GM23248 (cell line): ENCODE results near the gene PPFIBP2. TPM values are rescaled to one million over a fixed set of nuclear protein-coding genes. Genes with fewer than 3 reads are reported as not detected.
"Not testable (repeated sequence)": the region's sequence is repeated elsewhere in the genome, so short reads cannot be mapped to it uniquely, and the experiment has no call there.

Experiments used
- DNase-seq: peaks from one replicate; pipeline ENCODE4 v3.0.0-alpha.2; 2015
- H2AFZ ChIP-seq: fragments of 200-600 bp; sonication (generic); 2 replicates; pipeline ENCODE4 v1.6.1; 2016; ENCODE audit warnings: antibody characterized with exemption
- H3F3A ChIP-seq: fragments of 200-600 bp; sonication (generic); 2 replicates; pipeline ENCODE4 v1.6.1; 2016; ENCODE audit warnings: mild to moderate bottlenecking, antibody characterized with exemption, mixed run types; ENCODE audit not compliant: insufficient read depth
- H3K27ac ChIP-seq: fragments of 200-600 bp; sonication (generic); 2 replicates; pipeline ENCODE4 v1.5.1; 2016; ENCODE audit warnings: mild to moderate bottlenecking
- H3K27me3 ChIP-seq: fragments of 200-600 bp; sonication (generic); replicated peaks from 2 replicates; pipeline ENCODE4 v1.6.1; 2016; ENCODE audit warnings: mild to moderate bottlenecking; ENCODE audit not compliant: insufficient read depth
- H3K36me3 ChIP-seq: fragments of 200-600 bp; sonication (generic); 2 replicates; pipeline ENCODE4 v1.6.1; 2016; ENCODE audit warnings: low read depth, mild to moderate bottlenecking
- H3K4me1 ChIP-seq: fragments of 200-600 bp; sonication (generic); 2 replicates; pipeline ENCODE4 v1.6.1; 2016; ENCODE audit warnings: mild to moderate bottlenecking; ENCODE audit not compliant: insufficient read depth
- H3K4me2 ChIP-seq: fragments of 200-600 bp; sonication (generic); one replicate; pipeline ENCODE4 v1.6.1; 2016; ENCODE audit warnings: mild to moderate bottlenecking; ENCODE audit not compliant: unreplicated experiment
- H3K4me3 ChIP-seq: fragments of 200-600 bp; sonication (generic); 2 replicates; pipeline ENCODE4 v1.5.1; 2016; ENCODE audit warnings: mild to moderate bottlenecking
- H3K79me2 ChIP-seq: fragments of 200-600 bp; sonication (generic); 2 replicates; pipeline ENCODE4 v1.6.1; 2016; ENCODE audit warnings: mild to moderate bottlenecking; ENCODE audit not compliant: insufficient read depth
- H3K9ac ChIP-seq: fragments of 200-600 bp; sonication (generic); 2 replicates; pipeline ENCODE4 v1.6.1; 2016; ENCODE audit warnings: mild to moderate bottlenecking
- H3K9me2 ChIP-seq: fragments of 200-600 bp; sonication (generic); 2 replicates; pipeline ENCODE4 v1.6.1; 2016; ENCODE audit warnings: mixed run types, mild to moderate bottlenecking, moderate library complexity; ENCODE audit not compliant: insufficient read depth
- H3K9me3 ChIP-seq: fragments of 200-600 bp; sonication (generic); one replicate; pipeline ENCODE4 v1.6.1; 2017; ENCODE audit warnings: low read depth
- H4K20me1 ChIP-seq: fragments of 200-600 bp; sonication (generic); 2 replicates; pipeline ENCODE4 v1.6.0; 2016; ENCODE audit not compliant: insufficient read depth
- EZH2 ChIP-seq: fragments of 200-600 bp; sonication (generic); IDR thresholded peaks from 2 replicates; pipeline ENCODE4 v1.6.1; 2018; ENCODE audit warnings: antibody characterized with exemption, mild to moderate bottlenecking; ENCODE audit not compliant: insufficient read depth, poor library complexity, severe bottlenecking
- EZH2phosphoT487 ChIP-seq: fragments of 200-600 bp; sonication (generic); IDR thresholded peaks from 2 replicates; pipeline ENCODE4 v1.6.1; 2018; ENCODE audit warnings: antibody characterized with exemption, moderate library complexity, mild to moderate bottlenecking, low read depth; ENCODE audit not compliant: insufficient read depth
- WGBS, 2 experiments: methylation state at CpG; one replicate each; pipeline ENCODE4 v1.1.6; 2015 to 2017; ENCODE audit warnings: low lambda C conversion rate in 2 of 2, low coverage in 1 of 2; ENCODE audit errors: missing lambda C conversion rate in 2 of 2; 5-methylcytosine and 5-hydroxymethylcytosine counted together
- in situ Hi-C: fragments of 300-500 bp; cut with MboI; formaldehyde crosslinking; loops from 2 replicates; pipeline ENCODE4 v1.15.0; 2020
- polyA plus RNA-seq: library from polyadenylated mRNA; unstranded; fragments of >200 nt; fragmentation: Nextera tagmentation; extraction: Ambion mirVana; gene quantifications from 2 replicates; pipeline ENCODE4 v1.2.1, GENCODE V29; 2016
- total RNA-seq: library from RNA; depleted of rRNA; stranded (reverse); fragments of >200 nt; shearing (Covaris generic); gene quantifications from 2 replicates; pipeline ENCODE4 v1.2.3, GENCODE V29; 2014

Gene PPFIBP2
- total and polyA plus RNA-seq, 2 experiments from 2014 or later = 4.1 to 5.9 TPM

DNA sequence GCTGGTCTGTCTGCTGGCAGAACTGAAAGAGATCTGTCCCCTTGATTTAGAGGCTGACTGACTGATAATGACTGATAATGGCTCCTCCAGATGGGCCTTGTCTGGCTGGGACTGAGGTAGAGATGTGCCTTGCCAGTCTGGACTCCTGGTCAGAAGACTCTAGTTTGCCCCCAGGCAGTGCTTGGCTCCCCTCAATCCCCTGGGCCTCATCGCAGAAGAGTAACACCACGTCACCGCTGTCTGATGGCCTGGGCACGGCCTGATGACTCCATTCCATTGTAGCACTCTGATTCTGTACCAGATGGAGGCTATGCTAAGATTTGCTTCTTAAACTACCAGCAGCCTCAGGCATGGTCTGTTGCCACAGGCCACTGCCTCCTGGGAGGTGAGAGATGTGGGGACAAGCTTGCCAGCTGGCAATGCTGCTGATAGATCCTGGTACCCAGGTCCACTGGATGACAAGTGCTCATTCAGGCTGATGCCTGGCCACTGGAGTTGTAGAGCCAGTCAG, 140.5 kb downstream of the PPFIBP2 start:
- H3K4me3 ChIP-seq = no peak overlapping the region
- no peaks in the 10 kb centered on the region for H3K9me2 ChIP-seq
- no peak overlapping the region for H2AFZ ChIP-seq
- H3F3A ChIP-seq = no peaks in the 10 kb centered on the region
- DNase-seq = no peak
- no peaks in the 10 kb centered on the region for H3K79me2 ChIP-seq
- H3K27me3 ChIP-seq = no peaks in the 10 kb centered on the region
- TF ChIP-seq EZH2phosphoT487 (no peak), EZH2 (no peak)
- H3K27ac ChIP-seq = no peak overlapping the region
- H4K20me1 ChIP-seq = no peaks in the 10 kb centered on the region
- no peaks in the 10 kb centered on the region for H3K36me3 ChIP-seq
- in situ Hi-C loops = loop anchor here (5.0 kb wide), 1 partner anchor 82 kb away; no protein-coding TSS in a partner anchor
- H3K4me1 ChIP-seq = no peaks in the 10 kb centered on the region
- H3K9ac ChIP-seq = no peak overlapping the region
- no peaks in the 10 kb centered on the region for H3K9me3 ChIP-seq
- no peak overlapping the region for H3K4me2 ChIP-seq
- WGBS, 2 experiments = 81 to 86% methylated on average over 4 of the region's 4 CpGs

GRCh38 chr11:7655253-7656217, 141.7 kb downstream of the PPFIBP2 start:
- Histone ChIP-seq H3F3A (no peaks in the 10 kb centered on the region), H3K79me2 (no peaks in the 10 kb centered on the region), H4K20me1 (no peaks in the 10 kb centered on the region), H3K9me2 (no peaks in the 10 kb centered on the region), H3K9ac (no peak overlapping the region), H3K27me3 (no peaks in the 10 kb centered on the region), H2AFZ (no peak overlapping the region), H3K4me2 (no peak overlapping the region), H3K4me1 (no peaks in the 10 kb centered on the region), H3K9me3 (no peaks in the 10 kb centered on the region), H3K36me3 (no peaks in the 10 kb centered on the region), H3K27ac (no peak overlapping the region), H3K4me3 (no peak overlapping the region)
- DNase-seq = no peak
- WGBS, 2 experiments = 73 to 77% methylated on average over 14 of the region's 14 CpGs
- in situ Hi-C loops = no loop called here
- TF ChIP-seq EZH2 (no peak), EZH2phosphoT487 (no peak)

GRCh38 chr11:7656704-7657103, 142.9 kb downstream of the PPFIBP2 start:
- 78 to 82% methylated on average over 11 of the region's 11 CpGs for WGBS, 2 experiments

DNA sequence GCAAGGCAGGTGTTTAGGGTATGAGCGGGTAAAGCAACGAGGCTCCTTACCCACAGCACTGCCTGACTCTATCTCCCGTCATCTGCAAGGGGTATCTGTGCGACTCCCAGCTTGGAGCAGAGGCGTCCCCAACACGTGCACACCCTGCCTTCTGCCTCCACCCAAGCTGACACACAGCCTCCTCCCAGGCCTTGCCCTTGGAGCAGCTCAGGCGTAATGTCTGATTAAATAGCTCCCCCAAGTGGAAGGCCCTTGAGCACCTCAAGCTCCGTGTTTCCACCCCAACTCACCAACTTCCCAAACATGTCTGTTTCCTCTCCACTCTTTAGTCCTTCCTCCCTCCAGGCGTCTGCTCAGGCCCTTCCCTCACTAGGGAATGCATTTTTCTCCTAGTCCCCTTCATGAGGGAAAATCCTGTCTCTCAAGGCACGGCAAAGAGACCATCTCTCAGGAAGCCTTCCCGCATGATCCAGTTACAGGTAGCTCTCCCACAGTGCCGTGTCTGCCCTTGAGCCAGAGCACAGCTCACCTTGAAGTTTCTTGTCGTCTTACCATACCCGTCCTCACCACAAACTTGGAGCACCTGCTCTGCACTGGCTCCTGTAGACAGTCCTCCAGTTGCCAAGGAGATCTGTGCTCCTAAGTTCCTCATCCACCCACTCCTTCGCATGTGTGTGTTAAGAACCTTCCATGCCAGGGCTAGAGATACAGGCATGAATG, 143.7 kb downstream of the PPFIBP2 start:
- TF ChIP-seq EZH2 (no peak), EZH2phosphoT487 (no peak)
- no peak overlapping the region for H3K27ac ChIP-seq
- H3K9ac ChIP-seq = no peak overlapping the region
- H3K79me2 ChIP-seq = no peaks in the 10 kb centered on the region
- no peaks in the 10 kb centered on the region for H3K9me2 ChIP-seq
- in situ Hi-C loops = no loop called here
- no peaks in the 10 kb centered on the region for H3F3A ChIP-seq
- no peak overlapping the region for H3K4me2 ChIP-seq
- no peak overlapping the region for H3K4me3 ChIP-seq
- H2AFZ ChIP-seq = no peak overlapping the region
- H3K27me3 ChIP-seq = no peaks in the 10 kb centered on the region
- 37 to 40% methylated on average over 14 to 15 of the region's 15 CpGs for WGBS, 2 experiments
- H3K36me3 ChIP-seq = no peaks in the 10 kb centered on the region
- no peaks in the 10 kb centered on the region for H3K4me1 ChIP-seq
- no peaks in the 10 kb centered on the region for H4K20me1 ChIP-seq
- DNase-seq = peak; percentile 92
- H3K9me3 ChIP-seq = no peaks in the 10 kb centered on the region

More at GRCh38 chr11:7656704-7657103, 142.9 kb downstream of the PPFIBP2 start:
- Histone ChIP-seq H4K20me1 (no peaks in the 10 kb centered on the region), H3K4me1 (no peaks in the 10 kb centered on the region), H3K4me2 (no peak overlapping the region), H3K27me3 (no peaks in the 10 kb centered on the region), H3F3A (no peaks in the 10 kb centered on the region), H2AFZ (no peak overlapping the region), H3K27ac (no peak overlapping the region), H3K9me2 (no peaks in the 10 kb centered on the region), H3K4me3 (no peak overlapping the region), H3K9me3 (no peaks in the 10 kb centered on the region), H3K36me3 (no peaks in the 10 kb centered on the region), H3K9ac (no peak overlapping the region), H3K79me2 (no peaks in the 10 kb centered on the region)
- TF ChIP-seq EZH2phosphoT487 (no peak), EZH2 (no peak)
- no peak for DNase-seq
- in situ Hi-C loops = no loop called here

DNA sequence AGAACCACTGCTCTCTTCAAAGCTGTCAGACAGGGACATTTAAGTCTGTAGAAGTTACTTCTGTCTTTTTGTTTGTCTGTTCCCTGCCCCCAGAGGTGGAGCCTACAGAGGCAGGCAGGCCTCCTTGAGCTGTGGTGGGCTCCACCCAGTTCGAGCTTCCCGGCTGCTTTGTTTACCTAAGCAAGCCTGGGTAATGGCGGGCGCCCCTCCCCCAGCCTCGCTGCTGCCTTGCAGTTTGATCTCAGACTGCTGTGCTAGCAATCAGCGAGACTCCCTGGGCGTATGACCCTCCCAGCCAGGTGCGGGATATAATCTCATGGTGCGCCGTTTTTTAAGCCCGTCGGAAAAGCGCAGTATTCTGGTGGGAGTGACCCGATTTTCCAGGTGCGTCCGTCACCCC, 149.7 kb downstream of the PPFIBP2 start:
- H4K20me1 ChIP-seq, H3K79me2 ChIP-seq, H3K4me3 ChIP-seq, in situ Hi-C loops, H3K9ac ChIP-seq, H3K9me2 ChIP-seq, H3F3A ChIP-seq, H2AFZ ChIP-seq, H3K4me1 ChIP-seq, DNase-seq, H3K4me2 ChIP-seq, H3K9me3 ChIP-seq, H3K36me3 ChIP-seq, H3K27me3 ChIP-seq, H3K27ac ChIP-seq: not testable (repeated sequence)
- 82 to 92% methylated on average over 12 to 16 of the region's 16 CpGs for WGBS, 2 experiments
